Measurements from ENCODE around the gene CLDN5.
"Not testable (repeated sequence)": the region's sequence is repeated elsewhere in the genome, so short reads cannot be mapped to it uniquely, and the experiment has no call there.

CLDN5 gene

GRCh38 chr22:19524170-19525115 lies at the start of gene CLDN5:
Gene CLDN5 (minus strand): TSS chr22:19524410. CDS start chr22:19524255, 155 bp downstream.
- DNase-seq = no peak

- no peak for DNase-seq
These were observed 47.8 kb upstream of the CLDN5 start for GRCh38 chr22:19571995-19572394.

GRCh38 chr22:19571207-19571795 lies 47.1 kb upstream of the CLDN5 start:
- DNase-seq = no peak

GRCh38 chr22:19569976-19570375 lies 45.8 kb upstream of the CLDN5 start:
- no peak for DNase-seq

- DNase-seq = no peak
These were observed 45.0 kb upstream of the CLDN5 start for GRCh38 chr22:19569276-19569640.

- DNase-seq = no peak
These were observed 44.4 kb upstream of the CLDN5 start for GRCh38 chr22:19568337-19569275.

- no peak for DNase-seq
These were observed 43.2 kb upstream of the CLDN5 start for GRCh38 chr22:19567157-19568009.

GRCh38 chr22:19566279-19567156 lies 42.3 kb upstream of the CLDN5 start:
- DNase-seq = no peak

- DNase-seq = no peak
These were observed 41.4 kb upstream of the CLDN5 start for GRCh38 chr22:19565382-19566278.

GRCh38 chr22:19559956-19560355 lies 35.7 kb upstream of the CLDN5 start:
- DNase-seq = no peak

GRCh38 chr22:19559324-19559811 lies 35.2 kb upstream of the CLDN5 start:
- no peak for DNase-seq

- DNase-seq = no peak
These were observed 32.8 kb upstream of the CLDN5 start for GRCh38 chr22:19556963-19557545.

- DNase-seq = no peak
These were observed 31.4 kb upstream of the CLDN5 start for GRCh38 chr22:19555651-19556050.

- no peak for DNase-seq
These were observed 30.7 kb upstream of the CLDN5 start for GRCh38 chr22:19554834-19555404.

- no peak for DNase-seq
These were observed 29.0 kb upstream of the CLDN5 start for GRCh38 chr22:19553201-19553600.

- no peak for DNase-seq
These were observed 26.2 kb upstream of the CLDN5 start for GRCh38 chr22:19550382-19550781.

- no peak for DNase-seq
These were observed 25.2 kb upstream of the CLDN5 start for GRCh38 chr22:19549428-19549827.

GRCh38 chr22:19548964-19549363 lies 24.8 kb upstream of the CLDN5 start:
- DNase-seq = no peak

GRCh38 chr22:19548427-19548826 lies 24.2 kb upstream of the CLDN5 start:
- not testable (repeated sequence) for DNase-seq

Data from activated CD4-positive, alpha-beta T cell treated with anti-CD3 and anti-CD28 coated beads for 48 hours (primary cell).